GM19452 (cell line): ENCODE results near the gene SRGN.
"Not testable (repeated sequence)": the region's sequence is repeated elsewhere in the genome, so short reads cannot be mapped to it uniquely, and the experiment has no call there.

Experiments
- ATAC-seq: cut with Tn5 transposase; IDR thresholded peaks from one replicate; pipeline ENCODE4 v1.9.1; 2021; ENCODE audit not compliant: unreplicated experiment

The SRGN gene

GRCh38 chr10:69125554-69125953, 37.7 kb downstream of the SRGN start:
- no peak for ATAC-seq

- ATAC-seq, result no peak
Observed at GRCh38 chr10:69130251-69130650, 42.3 kb downstream of the SRGN start.

- ATAC-seq, result no peak
Observed at GRCh38 chr10:69139961-69140360, 52.1 kb downstream of the SRGN start.

GRCh38 chr10:69141304-69141703, 53.4 kb downstream of the SRGN start:
- no peak for ATAC-seq

GRCh38 chr10:69142074-69142473, 54.2 kb downstream of the SRGN start:
- not testable (repeated sequence) for ATAC-seq

- ATAC-seq, result no peak
Observed at GRCh38 chr10:69142983-69143382, 55.1 kb downstream of the SRGN start.

GRCh38 chr10:69145329-69145728, 57.4 kb downstream of the SRGN start:
- no peak for ATAC-seq

GRCh38 chr10:69145864-69146263, 58.0 kb downstream of the SRGN start:
- ATAC-seq, result no peak

- ATAC-seq, result no peak
Observed at GRCh38 chr10:69146759-69147158, 58.9 kb downstream of the SRGN start.

- no peak for ATAC-seq
Observed at GRCh38 chr10:69151984-69152383, 64.1 kb downstream of the SRGN start.

- no peak for ATAC-seq
Observed at GRCh38 chr10:69153227-69153626, 65.3 kb downstream of the SRGN start.
